ENCODE results near the gene CDKN2B-AS1. TPM values are rescaled to one million over a fixed set of nuclear protein-coding genes. Genes with fewer than 3 reads are reported as not detected.

The CDKN2B-AS1 gene
- polyA plus RNA-seq, 1 donor (not counting 4 experiments of a cell fraction or from before 2014, with no cell fraction given): 1.1 TPM

- H3K79me2 ChIP-seq (ENCODE audit: control insufficient read depth, insufficient read depth, low read length): no peaks in the 10 kb centered on the region
- DNase-seq (ENCODE audit: low read depth, low spot score) (no peak), FAIRE-seq (peak; percentile 57)
- no peak overlapping the region for H3K27ac ChIP-seq (ENCODE audit: control insufficient read depth, insufficient read depth, low read length)
- TF ChIP-seq EZH2 (IDR thresholded peaks at IDR 0.05; ENCODE audit: low read length) (no peak), CTCF (optimal IDR thresholded peaks at IDR 0.05 in 1 of 3, IDR thresholded peaks at IDR 0.05 in 1 of 3, conservative IDR thresholded peaks at IDR 0.05 in 1 of 3; ENCODE audit: extremely low read depth in 1 of 3, insufficient read depth in 2 of 3, low read length in 3 of 3) (no peak)
- H3K36me3 ChIP-seq (ENCODE audit: control insufficient read depth in 2 of 2, extremely low read depth in 1 of 2, insufficient read depth in 2 of 2, low read length in 2 of 2): no peaks in the 10 kb centered on the region
- peaks cover 33% of the 10 kb centered on the region for H3K4me1 ChIP-seq (ENCODE audit: control insufficient read depth, extremely low read depth, insufficient read depth, low read length)
- H3K27me3 ChIP-seq (ENCODE audit: control insufficient read depth, extremely low read depth, insufficient read depth, low read length): no peaks in the 10 kb centered on the region
- no peak overlapping the region for H3K4me2 ChIP-seq (ENCODE audit: control insufficient read depth, extremely low read depth, insufficient read depth, low read depth, low read length)
- dilution Hi-C loops (cut with MboI; ENCODE audit: extremely low pct_ligation_motif_present, low sequenced_read_pairs): no loop called here
- no peak overlapping the region for H2AFZ ChIP-seq (ENCODE audit: control insufficient read depth, low read length)
- H3K4me3 ChIP-seq (ENCODE audit: control insufficient read depth in 2 of 3, extremely low read depth in 1 of 3, insufficient read depth in 2 of 3, low read depth in 1 of 3, low read length in 3 of 3): no peak overlapping the region
- no peaks in the 10 kb centered on the region for H3K9me3 ChIP-seq (ENCODE audit: control insufficient read depth, low read depth, low read length)
- no peaks in the 10 kb centered on the region for H4K20me1 ChIP-seq (ENCODE audit: control insufficient read depth, extremely low read depth, insufficient read depth, low read length)
- no peak overlapping the region for H3K9ac ChIP-seq (ENCODE audit: control insufficient read depth, extremely low read depth, insufficient read depth, low read length)
- no peaks in the 10 kb centered on the region for H3K9me1 ChIP-seq (ENCODE audit: control insufficient read depth, extremely low read depth, insufficient read depth, low read length)
These were observed 165.6 kb downstream of the CDKN2B-AS1 start for GRCh38 chr9:22160221-22160620.

GRCh38 chr9:22165144-22165543 lies 170.6 kb downstream of the CDKN2B-AS1 start:
- Histone ChIP-seq H3K27me3 (ENCODE audit: control insufficient read depth, extremely low read depth, insufficient read depth, low read length) (no peaks in the 10 kb centered on the region), H3K4me1 (ENCODE audit: control insufficient read depth, extremely low read depth, insufficient read depth, low read length) (peaks cover 14% of the 10 kb centered on the region), H3K4me3 (ENCODE audit: control insufficient read depth in 2 of 3, extremely low read depth in 1 of 3, insufficient read depth in 2 of 3, low read depth in 1 of 3, low read length in 3 of 3) (no peak overlapping the region), H3K4me2 (ENCODE audit: control insufficient read depth, extremely low read depth, insufficient read depth, low read depth, low read length) (no peak overlapping the region), H3K9ac (ENCODE audit: control insufficient read depth, extremely low read depth, insufficient read depth, low read length) (no peak overlapping the region), H3K27ac (ENCODE audit: control insufficient read depth, insufficient read depth, low read length) (no peak overlapping the region), H3K9me3 (ENCODE audit: control insufficient read depth, low read depth, low read length) (no peaks in the 10 kb centered on the region), H4K20me1 (ENCODE audit: control insufficient read depth, extremely low read depth, insufficient read depth, low read length) (no peaks in the 10 kb centered on the region), H2AFZ (ENCODE audit: control insufficient read depth, low read length) (peak overlapping the region; percentile 20), H3K36me3 (ENCODE audit: control insufficient read depth in 2 of 2, extremely low read depth in 1 of 2, insufficient read depth in 2 of 2, low read length in 2 of 2) (no peaks in the 10 kb centered on the region), H3K79me2 (ENCODE audit: control insufficient read depth, insufficient read depth, low read length) (no peaks in the 10 kb centered on the region), H3K9me1 (ENCODE audit: control insufficient read depth, extremely low read depth, insufficient read depth, low read length) (no peaks in the 10 kb centered on the region)
- FAIRE-seq (no peak), DNase-seq (ENCODE audit: low read depth, low spot score) (no peak)
- dilution Hi-C loops (cut with MboI; ENCODE audit: extremely low pct_ligation_motif_present, low sequenced_read_pairs): no loop called here
- TF ChIP-seq CTCF (optimal IDR thresholded peaks at IDR 0.05 in 1 of 3, IDR thresholded peaks at IDR 0.05 in 1 of 3, conservative IDR thresholded peaks at IDR 0.05 in 1 of 3; ENCODE audit: extremely low read depth in 1 of 3, insufficient read depth in 2 of 3, low read length in 3 of 3) (no peak), EZH2 (IDR thresholded peaks at IDR 0.05; ENCODE audit: low read length) (no peak)

Measured in keratinocyte (primary cell).